SKM-1 treated with dmso at 0.1 percent for 144 hours (cell line): ENCODE results near the gene SNAPC2.

Experiments
- DNase-seq: peaks from one replicate; lab custom pipeline; 2025; ENCODE audit not compliant: unreplicated experiment; lab: John Stamatoyannopoulos, UW

Gene SNAPC2

GRCh38 chr19:7919610-7920518, at the start of gene SNAPC2:
Gene SNAPC2 (plus strand): TSS chr19:7920338. CDS start chr19:7920367, 29 bp downstream.
- DNase-seq = peak; percentile 93

- DNase-seq = peak; percentile 90
Observed at GRCh38 chr19:7870571-7871436, 49.3 kb upstream of the SNAPC2 start.

- peak; percentile 91 for DNase-seq
Observed at GRCh38 chr19:7871437-7872305, 48.5 kb upstream of the SNAPC2 start.

GRCh38 chr19:7872306-7873204, 47.6 kb upstream of the SNAPC2 start:
- DNase-seq = no peak

- no peak for DNase-seq
Observed at GRCh38 chr19:7873304-7874075, 46.6 kb upstream of the SNAPC2 start.

- DNase-seq = no peak
Observed at GRCh38 chr19:7874076-7874896, 45.9 kb upstream of the SNAPC2 start, which contains the start of gene PRR36. Gene PRR36 (minus strand): TSS chr19:7874390. CDS start chr19:7873689, 701 bp downstream.

- no peak for DNase-seq
Observed at GRCh38 chr19:7874897-7875273, 45.3 kb upstream of the SNAPC2 start.

GRCh38 chr19:7877249-7877836, 42.8 kb upstream of the SNAPC2 start:
- DNase-seq = no peak

- DNase-seq = no peak
Observed at GRCh38 chr19:7879111-7879807, 40.9 kb upstream of the SNAPC2 start.

GRCh38 chr19:7879836-7880235, 40.3 kb upstream of the SNAPC2 start:
- DNase-seq = no peak

GRCh38 chr19:7881910-7882309, 38.2 kb upstream of the SNAPC2 start:
- DNase-seq = no peak

GRCh38 chr19:7883105-7883504, 37.0 kb upstream of the SNAPC2 start:
- DNase-seq = no peak

- no peak for DNase-seq
Observed at GRCh38 chr19:7883796-7884570, 36.2 kb upstream of the SNAPC2 start.

- DNase-seq = no peak
Observed at GRCh38 chr19:7885818-7886217, 34.3 kb upstream of the SNAPC2 start.

GRCh38 chr19:7887408-7888144, 32.6 kb upstream of the SNAPC2 start:
- no peak for DNase-seq
